Breast epithelium (tissue), 3 donors: ENCODE data around the gene MASP2.

Source experiments
- CTCF ChIP-seq, 3 donors: fragments of 450-650 bp; IDR thresholded peaks; one replicate each; pipeline ENCODE4 v1.5.1; 2016 to 2017; ENCODE audit warnings: antibody characterized with exemption in 3 of 3, mild to moderate bottlenecking in 3 of 3, moderate library complexity in 3 of 3
- POLR2A ChIP-seq: fragments of 450-650 bp; IDR thresholded peaks from one replicate; pipeline ENCODE4 v1.6.1; 2016; ENCODE audit warnings: antibody characterized with exemption, mild to moderate bottlenecking, moderate library complexity
- POLR2AphosphoS5 ChIP-seq, 3 donors: sonication (generic); formaldehyde crosslinking; IDR thresholded peaks; one replicate each; pipeline ENCODE4 v1.6.1; 2017; ENCODE audit warnings: antibody characterized with exemption in 3 of 3

DNA sequence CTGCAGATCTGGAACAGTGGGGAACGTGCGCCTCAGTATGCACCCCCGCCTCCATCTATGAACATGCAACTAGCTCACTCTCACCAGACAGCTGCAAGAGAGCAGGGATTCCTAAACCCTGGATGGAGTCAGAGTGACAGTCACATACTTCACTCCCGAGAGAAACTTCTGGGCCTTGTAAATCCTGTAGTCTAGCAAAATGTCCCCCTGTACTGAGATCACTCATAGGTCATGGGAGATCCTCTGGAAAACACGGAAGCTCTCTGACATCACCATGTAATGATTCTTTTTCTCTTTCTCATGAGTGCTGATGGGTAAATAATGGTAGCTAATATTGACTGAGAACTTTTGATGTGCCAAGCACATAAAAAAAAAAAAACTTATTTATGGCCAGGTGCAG, 57.9 kb downstream of the MASP2 start:
- TF ChIP-seq CTCF (IDR thresholded peaks at IDR 0.05), result no peak
- TF ChIP-seq POLR2A, result no peak
- no peak for TF ChIP-seq POLR2AphosphoS5 (IDR thresholded peaks at IDR 0.05)
